ENCODE measurements around the gene BBS4.

DNA sequence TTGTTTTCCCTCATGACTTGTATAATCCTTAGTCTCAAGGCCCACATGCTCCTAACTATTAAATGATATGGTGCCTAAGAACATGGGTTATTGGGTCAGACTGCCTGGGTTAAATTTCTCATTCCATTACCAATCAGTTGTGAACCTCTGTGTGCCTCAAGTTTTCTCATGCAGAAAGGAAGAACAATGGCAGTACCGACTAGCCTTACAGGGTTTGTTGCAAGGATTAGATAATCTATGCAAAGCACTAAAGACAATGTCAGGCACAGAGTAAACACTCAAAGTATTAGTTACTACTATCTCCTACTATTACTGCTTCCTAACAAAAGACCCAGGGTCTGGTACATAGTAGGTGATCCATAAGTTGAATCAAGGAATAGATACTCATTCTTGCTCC is 85.3 kb downstream of the BBS4 start:
- TF ChIP-seq, protein P1, sequence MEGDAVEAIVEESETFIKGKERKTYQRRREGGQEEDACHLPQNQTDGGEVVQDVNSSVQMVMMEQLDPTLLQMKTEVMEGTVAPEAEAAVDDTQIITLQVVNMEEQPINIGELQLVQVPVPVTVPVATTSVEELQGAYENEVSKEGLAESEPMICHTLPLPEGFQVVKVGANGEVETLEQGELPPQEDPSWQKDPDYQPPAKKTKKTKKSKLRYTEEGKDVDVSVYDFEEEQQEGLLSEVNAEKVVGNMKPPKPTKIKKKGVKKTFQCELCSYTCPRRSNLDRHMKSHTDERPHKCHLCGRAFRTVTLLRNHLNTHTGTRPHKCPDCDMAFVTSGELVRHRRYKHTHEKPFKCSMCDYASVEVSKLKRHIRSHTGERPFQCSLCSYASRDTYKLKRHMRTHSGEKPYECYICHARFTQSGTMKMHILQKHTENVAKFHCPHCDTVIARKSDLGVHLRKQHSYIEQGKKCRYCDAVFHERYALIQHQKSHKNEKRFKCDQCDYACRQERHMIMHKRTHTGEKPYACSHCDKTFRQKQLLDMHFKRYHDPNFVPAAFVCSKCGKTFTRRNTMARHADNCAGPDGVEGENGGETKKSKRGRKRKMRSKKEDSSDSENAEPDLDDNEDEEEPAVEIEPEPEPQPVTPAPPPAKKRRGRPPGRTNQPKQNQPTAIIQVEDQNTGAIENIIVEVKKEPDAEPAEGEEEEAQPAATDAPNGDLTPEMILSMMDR (IDR thresholded peaks at IDR 0.05) = no peak
- TF ChIP-seq POLR2A (IDR thresholded peaks at IDR 0.05) = no peak
